CD4-positive, alpha-beta T cell treated with Interleukin-12 subunit alpha and Interleukin-12 subunit beta, for 1 hour (primary cell): ENCODE results near the gene KRT37.
"Not testable (repeated sequence)": the region's sequence is repeated elsewhere in the genome, so short reads cannot be mapped to it uniquely, and the experiment has no call there.

Source experiments
- DNase-seq: peaks from one replicate; pipeline ENCODE4 v3.0.0-alpha.2; 2020

The KRT37 gene

GRCh38 chr17:41434005-41434404, 9.6 kb upstream of the KRT37 start:
- no peak for DNase-seq

- DNase-seq, result no peak
Observed at GRCh38 chr17:41433586-41433985, 9.2 kb upstream of the KRT37 start.

- not testable (repeated sequence) for DNase-seq
Observed at GRCh38 chr17:41430376-41430775, 6.0 kb upstream of the KRT37 start.

- no peak for DNase-seq
Observed at GRCh38 chr17:41429667-41430066, 5.3 kb upstream of the KRT37 start.

- no peak for DNase-seq
Observed at GRCh38 chr17:41428591-41429291, 4.4 kb upstream of the KRT37 start.

GRCh38 chr17:41422586-41422985, 1.8 kb downstream of the KRT37 start:
- not testable (repeated sequence) for DNase-seq

- no peak for DNase-seq
Observed at GRCh38 chr17:41421617-41422016, 2.8 kb downstream of the KRT37 start.

- no peak for DNase-seq
Observed at GRCh38 chr17:41421116-41421515, 3.3 kb downstream of the KRT37 start.

GRCh38 chr17:41420134-41420533, 4.3 kb downstream of the KRT37 start:
- no peak for DNase-seq

- DNase-seq, result no peak
Observed at GRCh38 chr17:41419716-41420115, 4.7 kb downstream of the KRT37 start.

- DNase-seq, result no peak
Observed at GRCh38 chr17:41418116-41418860, 6.1 kb downstream of the KRT37 start.

- no peak for DNase-seq
Observed at GRCh38 chr17:41417576-41418015, 6.8 kb downstream of the KRT37 start.

- DNase-seq, result no peak
Observed at GRCh38 chr17:41417127-41417526, 7.3 kb downstream of the KRT37 start.

- no peak for DNase-seq
Observed at GRCh38 chr17:41416479-41416878, 7.9 kb downstream of the KRT37 start.

- no peak for DNase-seq
Observed at GRCh38 chr17:41415833-41416335, 8.5 kb downstream of the KRT37 start.

GRCh38 chr17:41415411-41415810, 9.0 kb downstream of the KRT37 start:
- no peak for DNase-seq

GRCh38 chr17:41413982-41414381, 10.4 kb downstream of the KRT37 start:
- DNase-seq, result no peak

- no peak for DNase-seq
Observed at GRCh38 chr17:41413353-41413957, 10.9 kb downstream of the KRT37 start.

- DNase-seq, result no peak
Observed at GRCh38 chr17:41411072-41411840, 13.1 kb downstream of the KRT37 start.

- DNase-seq, result no peak
Observed at GRCh38 chr17:41407226-41407625, 17.2 kb downstream of the KRT37 start.

- DNase-seq, result no peak
Observed at GRCh38 chr17:41406205-41406604, 18.2 kb downstream of the KRT37 start.

- DNase-seq, result peak; percentile 20
Observed at GRCh38 chr17:41404024-41404671, 20.2 kb downstream of the KRT37 start.
